ENCODE measurements around the gene INSIG2. TPM values are rescaled to one million over a fixed set of nuclear protein-coding genes. Genes with fewer than 3 reads are reported as not detected.

INSIG2 gene
- total and polyA plus RNA-seq, 2 of the 8 experiments (the other 6 are each of a cell fraction or from before 2014, with no cell fraction given): 7.0 to 11.2 TPM

GRCh38 chr2:118052474-118052873, 35.8 kb upstream of the INSIG2 start:
- H3K9me3 ChIP-seq (ENCODE audit: insufficient read depth in 2 of 2, low read depth in 1 of 2, low read length in 1 of 2): no peaks in the 10 kb centered on the region
- H3K27ac ChIP-seq (ENCODE audit: low read depth, low read length): no peak overlapping the region
- no peak overlapping the region for H3K18ac ChIP-seq (ENCODE audit: extremely low read depth, low read length)
- H2BK15ac ChIP-seq (ENCODE audit: low read length): no peak overlapping the region
- H3K14ac ChIP-seq (ENCODE audit: insufficient read length): no peak overlapping the region
- peaks cover 0 to 2% (median 0%) of the 10 kb centered on the region in 4 experiments; a peak in 2 of 7 replicates for H3K4me1 ChIP-seq (replicated peaks in 1 of 4; ENCODE audit: control insufficient read depth in 3 of 4, insufficient read depth in 4 of 4, low read length in 3 of 4)
- H2BK120ac ChIP-seq (replicated peaks; ENCODE audit: low read depth, low read length): no peak overlapping the region
- H2AK5ac ChIP-seq (ENCODE audit: low read depth, low read length): no peak overlapping the region
- H3K56ac ChIP-seq (replicated peaks; ENCODE audit: insufficient read length, low read depth, low read length): no peak overlapping the region
- H3K9ac ChIP-seq (replicated peaks in 1 of 4; ENCODE audit: extremely low read depth in 1 of 4, low read depth in 3 of 4, low read length in 3 of 4): no peak overlapping the region
- no peak overlapping the region for H3K23ac ChIP-seq (ENCODE audit: insufficient read length)
- WGBS, 2 experiments (ENCODE audit: extremely low coverage in 1 of 2, insufficient coverage in 1 of 2, insufficient read length in 1 of 2, insufficient replicate concordance in 2 of 2, low coverage in 1 of 2, low lambda C conversion rate in 2 of 2, missing lambda C conversion rate in 1 of 2): 90% methylated on average over 2 of the region's 2 CpGs; no CpG with 5 or more reads in 1 of the 2 experiments
- H2AFZ ChIP-seq (ENCODE audit: low read length): no peak overlapping the region
- no peak overlapping the region for H3K4ac ChIP-seq (replicated peaks; ENCODE audit: insufficient read length, low read depth, low read length)
- POLR2A ChIA-PET (ENCODE audit: partially characterized antibody): interaction anchor here (1.0 kb wide), 1 partner anchor 170 kb away, joined by 3 read pairs; no protein-coding TSS in a partner anchor
- DNase-seq (ENCODE audit: low read depth in 1 of 2, low spot score in 2 of 2) (no peak), FAIRE-seq (no peak)
- H2BK5ac ChIP-seq (ENCODE audit: low read depth, low read length): no peak overlapping the region
- H4K5ac ChIP-seq (ENCODE audit: insufficient read length, low read depth, low read length): no peak overlapping the region
- no peaks in the 10 kb centered on the region for H3K36me3 ChIP-seq (ENCODE audit: control insufficient read depth in 2 of 4, insufficient read depth in 4 of 4, low read length in 3 of 4)
- no peak overlapping the region for H2BK20ac ChIP-seq (ENCODE audit: low read length)
- H3K79me2 ChIP-seq (ENCODE audit: control insufficient read depth in 1 of 2, insufficient read depth in 2 of 2, low read length in 2 of 2): no peaks in the 10 kb centered on the region
- no peaks in the 10 kb centered on the region for H3K23me2 ChIP-seq (ENCODE audit: low read depth, low read length)
- no peaks in the 10 kb centered on the region for H3K27me3 ChIP-seq (replicated peaks in 1 of 4; ENCODE audit: control insufficient read depth in 3 of 4, extremely low read depth in 1 of 4, insufficient read depth in 3 of 4, low read length in 3 of 4)
- H4K91ac ChIP-seq (replicated peaks; ENCODE audit: insufficient read length, low read length): no peak overlapping the region
- no peaks in the 10 kb centered on the region for H4K20me1 ChIP-seq (replicated peaks in 1 of 2; ENCODE audit: control insufficient read depth in 1 of 2, insufficient read depth in 2 of 2, low read length in 2 of 2)
- H3K4me2 ChIP-seq (ENCODE audit: insufficient read depth in 1 of 2, low read depth in 2 of 2, low read length in 2 of 2): no peak overlapping the region
- no peak overlapping the region for H4K8ac ChIP-seq (ENCODE audit: extremely low read depth, insufficient read depth, low read length)
- no peaks in the 10 kb centered on the region for H3K79me1 ChIP-seq (ENCODE audit: low read depth, low read length)
- no peak overlapping the region for H2BK12ac ChIP-seq (ENCODE audit: low read depth, low read length)
- H3K4me3 ChIP-seq (ENCODE audit: extremely low read depth in 1 of 4, insufficient read depth in 2 of 4, low read depth in 3 of 4, low read length in 4 of 4): no peak overlapping the region
- CTCF ChIA-PET (ENCODE audit: partially characterized antibody): interaction anchor here (1.3 to 12.7 kb wide), 3 partner anchors 13 to 20 kb away, joined by 3 to 147 read pairs (median 9); no protein-coding TSS in a partner anchor
- TF ChIP-seq CTCF (IDR thresholded peaks at IDR 0.05; ENCODE audit: control extremely low read depth in 1 of 3, insufficient read depth in 1 of 3, low read depth in 1 of 3, low read length in 3 of 3): no peak
- no peak for TF ChIP-seq SIX5 (IDR thresholded peaks at IDR 0.05; ENCODE audit: low read depth, low read length)
- no peak for TF ChIP-seq HDAC2 (IDR thresholded peaks at IDR 0.05; ENCODE audit: borderline replicate concordance in 1 of 2, low read depth in 2 of 2, low read length in 2 of 2)
- no peak for TF ChIP-seq TBP (IDR thresholded peaks at IDR 0.05; ENCODE audit: low read depth, low read length)
- TF ChIP-seq RNF2 (IDR thresholded peaks at IDR 0.05; ENCODE audit: borderline replicate concordance, low read depth, low read length, missing control alignments, poor library complexity, severe bottlenecking): no peak
- TF ChIP-seq POLR2A (IDR thresholded peaks at IDR 0.05; ENCODE audit: control extremely low read depth in 1 of 2, low read depth in 2 of 2, low read length in 2 of 2): no peak
- TF ChIP-seq USF2 (IDR thresholded peaks at IDR 0.05; ENCODE audit: low read length): no peak
- no peak for TF ChIP-seq SIN3A (conservative IDR thresholded peaks at IDR 0.05 in 1 of 2, IDR thresholded peaks at IDR 0.05 in 1 of 2; ENCODE audit: low read depth in 1 of 2, low read length in 2 of 2)
- TF ChIP-seq SP1 (IDR thresholded peaks at IDR 0.05; ENCODE audit: low read depth, low read length): no peak
- TF ChIP-seq BACH1 (IDR thresholded peaks at IDR 0.05; ENCODE audit: low read length): no peak
